ENCODE data around the gene RELCH.

The RELCH gene

GRCh38 chr18:62187543-62188510 is 772 bp downstream of the RELCH start:
- no peak for DNase-seq

GRCh38 chr18:62189208-62189607 is 2.2 kb downstream of the RELCH start:
- DNase-seq = no peak

DNA sequence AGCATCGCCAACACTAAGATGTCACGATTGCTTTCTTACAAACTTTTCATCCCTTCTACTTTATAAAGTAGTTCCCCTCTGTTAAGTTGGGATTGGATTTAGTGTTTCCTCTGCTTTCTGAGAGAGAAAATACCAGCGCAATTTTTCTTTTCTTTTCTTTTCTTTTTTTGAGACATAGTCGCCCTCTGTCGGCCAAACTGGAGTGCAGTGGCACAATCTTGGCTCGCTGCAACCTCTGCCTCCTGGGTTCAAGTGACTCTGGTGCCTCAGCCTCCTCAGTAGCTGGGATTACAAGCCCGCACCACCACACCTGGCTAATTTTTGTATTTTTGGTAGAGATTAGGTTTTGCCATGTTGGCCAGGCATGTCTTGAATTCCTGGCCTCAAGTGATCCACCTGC is 9.0 kb downstream of the RELCH start:
- DNase-seq = no peak

GRCh38 chr18:62196980-62197379 is 9.9 kb downstream of the RELCH start:
- no peak for DNase-seq

GRCh38 chr18:62198259-62198658 is 11.2 kb downstream of the RELCH start:
- DNase-seq = no peak

DNA sequence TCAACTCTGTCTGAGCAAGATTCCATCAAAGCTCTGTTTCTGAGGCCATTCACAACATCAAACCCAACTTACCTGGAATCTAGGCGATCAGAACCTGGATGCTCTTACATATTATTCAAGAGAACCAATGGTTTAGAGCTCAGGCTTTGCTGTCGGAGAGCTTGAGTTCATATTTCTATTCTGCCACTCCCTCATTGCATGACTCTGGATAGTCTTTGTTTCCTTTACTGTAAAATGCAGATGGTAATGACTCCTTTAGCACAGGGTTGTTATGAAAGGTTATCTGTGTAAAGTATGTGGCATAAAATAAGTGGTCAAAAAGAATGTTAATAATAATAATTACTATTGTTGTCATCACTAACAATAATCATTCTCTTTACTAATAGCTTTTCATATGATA is 12.6 kb downstream of the RELCH start:
- DNase-seq = no peak

GRCh38 chr18:62200121-62200914 is 13.3 kb downstream of the RELCH start:
- DNase-seq = no peak

DNA sequence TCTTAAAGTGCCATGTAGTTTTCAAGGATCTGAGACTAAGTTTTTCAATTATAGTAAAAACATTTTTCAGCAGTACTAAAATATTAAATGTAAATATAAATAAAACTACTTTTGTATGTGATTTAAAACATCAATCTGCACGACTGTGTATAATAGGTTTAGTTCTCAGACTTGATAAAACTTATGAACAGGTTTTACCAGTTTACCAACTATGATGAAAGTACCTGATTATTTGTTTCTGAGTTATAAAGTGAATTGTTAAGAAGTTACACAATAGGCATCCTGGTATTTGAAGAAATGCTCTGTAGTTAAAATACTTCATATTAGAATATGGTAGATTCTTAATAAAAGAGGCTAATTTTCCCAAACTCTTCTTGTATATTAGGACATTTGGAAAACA is 14.8 kb downstream of the RELCH start:
- DNase-seq = no peak

GRCh38 chr18:62205824-62206223 is 18.8 kb downstream of the RELCH start:
- no peak for DNase-seq

DNA sequence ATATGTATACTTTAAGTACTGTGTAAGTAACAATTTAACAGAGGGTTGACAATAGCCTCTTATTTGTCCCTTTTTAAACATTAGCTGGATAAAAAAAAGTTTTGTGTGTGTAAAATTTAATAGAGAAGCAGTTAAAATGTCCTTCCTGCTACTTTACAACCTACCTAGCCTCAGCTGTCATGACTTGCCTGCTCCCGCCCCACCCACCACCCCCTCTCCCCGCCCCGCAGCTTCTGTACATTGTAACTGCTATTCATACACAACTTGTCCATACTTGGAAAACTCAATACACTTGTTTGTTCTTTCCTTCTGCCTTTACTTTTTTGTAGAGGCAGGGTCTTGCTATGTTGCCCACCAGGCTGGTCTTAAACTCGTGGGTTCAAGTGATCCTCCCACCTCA is 19.5 kb downstream of the RELCH start:
- no peak for DNase-seq

DNA sequence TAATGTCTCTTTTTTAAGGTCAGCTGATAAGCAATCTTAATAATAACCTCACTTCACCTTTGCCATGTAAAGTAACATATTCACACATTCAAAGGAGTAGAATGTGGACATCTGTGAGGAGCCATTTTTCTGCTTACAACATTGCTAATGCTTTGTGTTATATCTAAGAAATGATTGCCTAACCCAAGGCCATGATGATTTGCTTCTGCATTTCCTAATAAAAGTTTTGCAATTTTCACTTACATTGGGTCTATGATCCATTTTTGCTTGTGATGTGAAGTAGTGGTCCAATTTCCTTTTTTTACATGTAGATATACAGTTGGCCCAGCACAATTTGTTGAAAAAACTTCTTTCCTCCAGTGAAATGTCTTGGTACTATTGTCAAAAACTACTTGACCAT is 22.0 kb downstream of the RELCH start:
- DNase-seq = no peak

GRCh38 chr18:62210138-62210537 is 23.1 kb downstream of the RELCH start:
- no peak for DNase-seq

DNA sequence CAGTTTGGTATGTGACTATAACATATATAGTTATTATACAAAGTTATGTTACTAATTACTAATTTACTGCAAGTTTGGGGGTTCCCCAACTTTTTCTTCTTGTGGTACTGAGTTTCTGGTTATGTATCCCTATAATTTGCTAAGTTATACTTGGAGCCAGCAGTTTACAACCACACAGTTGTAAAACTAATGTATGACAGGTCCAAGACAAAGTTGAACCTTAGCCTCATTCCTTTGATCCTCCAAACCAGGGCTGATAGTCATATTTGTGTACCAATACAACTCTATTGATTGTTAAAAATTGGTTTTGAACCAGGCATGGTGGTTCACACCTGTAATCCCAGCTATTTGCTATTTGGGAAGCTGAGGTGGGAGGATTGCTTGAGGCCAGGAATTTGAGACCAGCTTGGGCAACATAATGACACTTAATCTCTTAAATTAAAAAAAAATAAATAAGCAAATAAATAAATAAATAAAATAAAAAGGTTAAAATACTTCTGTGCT is 24.3 kb downstream of the RELCH start:
- DNase-seq = no peak

DNA sequence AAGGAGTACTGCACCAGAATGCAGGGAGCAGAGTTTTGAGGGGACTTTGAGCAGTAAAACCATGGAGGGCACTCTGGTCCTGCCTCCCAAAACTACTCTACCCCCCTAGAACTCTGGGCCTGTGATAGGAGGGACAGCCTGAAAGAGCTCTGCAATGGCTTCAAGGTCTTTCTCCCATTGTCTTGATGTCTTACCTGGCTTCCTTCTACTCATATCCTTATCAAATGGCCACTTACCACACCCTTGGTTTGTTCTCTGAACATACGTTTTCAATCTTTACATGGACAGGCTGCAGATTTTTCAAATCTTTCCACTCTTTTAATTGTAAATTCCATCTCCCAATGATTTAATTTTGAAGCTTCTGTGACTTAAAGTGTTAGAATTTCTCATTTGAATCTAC is 27.7 kb downstream of the RELCH start:
- DNase-seq = no peak

DNA sequence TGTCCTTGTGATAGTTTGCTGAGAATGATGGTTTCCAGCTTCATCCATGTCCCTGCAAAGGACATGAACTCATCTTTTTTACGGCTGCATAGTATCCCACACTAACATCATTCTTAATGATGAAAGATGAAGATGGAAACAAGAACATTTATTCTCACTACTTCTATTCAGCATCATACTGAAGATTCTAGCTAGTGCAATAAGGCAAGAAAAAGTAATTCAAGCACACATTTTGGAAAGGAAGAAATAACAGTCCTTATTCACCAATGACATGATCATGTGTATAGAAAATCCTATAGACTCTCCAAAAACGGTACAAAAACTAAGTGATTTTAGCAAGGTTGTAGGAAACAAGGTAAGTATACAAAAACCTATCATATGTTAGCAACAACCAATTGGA is 37.2 kb downstream of the RELCH start:
- DNase-seq = no peak

DNA sequence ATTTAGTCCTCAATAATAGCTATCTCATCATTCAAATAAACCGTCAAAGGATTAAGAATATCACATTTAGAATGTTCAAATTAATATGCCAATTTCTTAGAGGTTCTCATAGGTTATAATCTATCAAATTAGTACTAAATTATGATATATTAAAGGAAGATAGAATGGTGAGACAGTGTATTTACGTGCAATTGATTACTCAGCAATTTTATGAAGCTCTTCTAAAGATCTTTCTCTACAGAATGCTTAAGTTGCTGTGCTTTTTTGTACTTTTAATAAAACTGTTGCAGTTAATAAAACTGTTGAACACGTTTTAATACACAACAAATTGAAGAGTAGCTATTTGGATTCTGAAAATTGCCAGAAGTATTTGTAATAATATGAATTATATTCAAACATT is 39.0 kb downstream of the RELCH start:
- DNase-seq = no peak

DNA sequence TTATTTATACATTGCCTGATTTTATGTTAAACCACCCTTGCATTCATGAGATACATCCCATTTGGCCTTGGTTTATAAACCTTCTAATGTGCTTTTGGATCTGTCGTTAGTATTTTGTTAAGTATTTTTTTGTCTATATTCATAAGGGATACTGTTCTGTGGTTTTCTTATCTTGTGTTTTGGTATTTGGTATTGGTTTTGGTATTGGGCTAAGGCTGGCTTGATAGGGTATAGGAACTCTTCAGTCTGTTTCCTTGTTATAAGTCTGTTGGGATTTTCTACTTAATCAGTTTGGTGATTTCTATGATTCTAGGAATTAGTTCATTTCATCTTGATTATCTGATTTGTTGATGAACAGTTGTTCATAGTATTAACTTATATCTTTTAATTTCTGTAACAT is 49.2 kb downstream of the RELCH start:
- no peak for DNase-seq

DNA sequence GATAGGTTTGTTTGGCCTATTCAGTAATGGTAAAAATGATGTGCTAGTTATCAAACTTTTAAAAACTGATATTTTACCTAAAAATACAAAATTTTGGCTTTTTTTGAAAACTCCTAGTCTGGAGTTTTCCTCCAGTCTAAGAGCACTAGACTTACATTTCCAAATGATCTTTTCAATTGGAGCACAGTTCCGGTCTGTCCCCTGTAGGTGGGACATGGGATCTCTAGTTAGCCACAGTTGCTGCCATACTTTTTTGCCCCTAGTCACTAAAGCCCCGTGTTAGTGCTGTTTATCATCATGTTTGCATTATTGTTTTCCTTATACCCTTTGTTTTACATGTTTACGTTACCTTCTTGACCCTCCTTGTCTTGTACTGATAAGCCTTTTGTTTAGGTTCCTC is 52.4 kb downstream of the RELCH start:
- no peak for DNase-seq

DNA sequence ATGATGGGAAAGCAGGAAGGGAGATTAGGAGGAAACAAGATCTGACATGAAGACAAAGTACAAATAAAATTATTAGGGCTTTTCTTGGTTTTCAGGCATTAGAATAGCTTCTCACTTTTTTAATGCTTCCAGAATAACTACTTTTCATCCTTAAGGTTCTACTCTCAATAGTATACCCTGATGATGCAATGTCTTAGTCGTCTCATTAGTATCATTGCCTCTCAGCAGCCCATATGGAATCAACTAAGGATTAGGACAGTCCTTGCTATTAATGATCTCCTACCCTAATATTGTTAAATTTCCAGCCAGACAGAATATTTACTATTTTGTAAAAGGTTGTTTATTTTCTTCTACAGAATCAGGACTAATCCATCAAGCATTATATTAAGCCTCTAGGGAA is 55.9 kb downstream of the RELCH start:
- DNase-seq = no peak

DNA sequence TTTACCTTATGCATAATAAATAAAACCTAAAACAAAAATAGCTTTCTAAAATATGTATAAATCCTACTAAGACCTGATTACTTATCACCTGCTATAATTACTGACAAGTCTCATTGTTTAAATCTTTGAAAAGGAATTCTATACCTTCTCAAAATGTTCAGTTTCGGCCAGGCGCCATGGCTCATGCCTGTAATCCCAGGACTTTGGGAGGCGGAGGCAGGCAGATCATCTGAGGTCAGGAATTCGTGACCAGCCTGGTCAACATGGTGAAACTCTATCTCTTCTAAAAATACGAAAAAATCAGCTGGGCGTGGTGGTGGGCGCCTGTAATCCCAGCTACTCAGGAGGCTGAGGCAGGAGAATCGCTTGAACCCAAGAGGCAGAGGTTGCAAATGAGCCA is 58.1 kb downstream of the RELCH start:
- DNase-seq = no peak

DNA sequence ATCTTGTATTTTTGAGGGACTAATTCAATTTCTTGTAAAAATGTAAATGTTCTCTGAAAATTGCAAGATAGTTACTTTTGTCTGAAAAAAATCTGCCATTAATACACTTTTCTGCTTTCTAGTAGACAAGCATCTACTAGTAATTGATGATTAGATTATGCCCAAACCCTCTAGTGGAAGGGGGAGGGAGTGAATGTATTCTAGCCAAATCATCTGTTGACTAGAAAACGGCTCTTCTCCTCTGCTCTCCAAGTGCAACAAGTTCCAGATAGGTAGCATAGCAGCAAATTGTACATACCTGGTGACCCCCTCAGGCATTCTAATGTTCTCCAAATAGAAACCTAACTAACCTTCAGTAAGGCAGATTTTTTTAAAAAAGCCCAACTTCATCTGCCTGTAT is 58.6 kb downstream of the RELCH start:
- DNase-seq = no peak

GRCh38 chr18:62248313-62248712 is 61.3 kb downstream of the RELCH start:
- DNase-seq = no peak

DNA sequence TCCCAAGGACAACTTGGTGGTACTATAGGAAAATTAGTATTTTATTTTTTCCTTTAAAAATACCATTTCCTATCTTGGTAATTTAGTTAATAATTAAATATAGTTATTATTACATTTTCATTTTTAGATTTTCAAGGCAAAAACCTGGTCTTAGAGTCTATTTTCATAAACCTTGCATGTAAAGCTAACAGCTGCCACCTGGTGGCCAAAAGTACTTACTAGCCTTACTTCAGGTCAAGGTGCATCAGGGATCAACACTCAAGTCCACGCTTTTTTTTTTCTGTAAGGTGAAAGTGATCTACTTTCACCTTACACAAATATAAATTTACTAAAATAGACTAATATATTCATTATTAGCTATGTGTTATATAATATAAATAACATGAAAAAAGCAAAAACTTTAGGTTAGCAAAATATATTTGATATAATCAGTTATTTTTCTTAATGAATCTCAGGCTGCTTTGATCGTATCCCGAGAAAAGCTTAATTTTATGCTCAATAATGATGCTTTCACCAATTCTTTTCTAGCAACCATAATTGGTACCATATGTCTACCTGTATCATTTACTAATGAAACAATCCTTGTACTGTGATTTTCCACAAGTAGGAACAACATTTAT is 62.5 kb downstream of the RELCH start:
- peak; percentile 28 to 43 for DNase-seq
